Measurements from ENCODE around the gene GNRHR.

The GNRHR gene

GRCh38 chr4:67700116-67700737 is 54.0 kb downstream of the GNRHR start:
- TF ChIP-seq, protein P1, sequence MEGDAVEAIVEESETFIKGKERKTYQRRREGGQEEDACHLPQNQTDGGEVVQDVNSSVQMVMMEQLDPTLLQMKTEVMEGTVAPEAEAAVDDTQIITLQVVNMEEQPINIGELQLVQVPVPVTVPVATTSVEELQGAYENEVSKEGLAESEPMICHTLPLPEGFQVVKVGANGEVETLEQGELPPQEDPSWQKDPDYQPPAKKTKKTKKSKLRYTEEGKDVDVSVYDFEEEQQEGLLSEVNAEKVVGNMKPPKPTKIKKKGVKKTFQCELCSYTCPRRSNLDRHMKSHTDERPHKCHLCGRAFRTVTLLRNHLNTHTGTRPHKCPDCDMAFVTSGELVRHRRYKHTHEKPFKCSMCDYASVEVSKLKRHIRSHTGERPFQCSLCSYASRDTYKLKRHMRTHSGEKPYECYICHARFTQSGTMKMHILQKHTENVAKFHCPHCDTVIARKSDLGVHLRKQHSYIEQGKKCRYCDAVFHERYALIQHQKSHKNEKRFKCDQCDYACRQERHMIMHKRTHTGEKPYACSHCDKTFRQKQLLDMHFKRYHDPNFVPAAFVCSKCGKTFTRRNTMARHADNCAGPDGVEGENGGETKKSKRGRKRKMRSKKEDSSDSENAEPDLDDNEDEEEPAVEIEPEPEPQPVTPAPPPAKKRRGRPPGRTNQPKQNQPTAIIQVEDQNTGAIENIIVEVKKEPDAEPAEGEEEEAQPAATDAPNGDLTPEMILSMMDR (conservative IDR thresholded peaks at IDR 0.05; ENCODE audit: low read length), result no peak
- H3K4me3 ChIP-seq (ENCODE audit: low read length), result peak overlapping the region; percentile 82
- DNase-seq (ENCODE audit: low read depth), result peak; percentile 24

GRCh38 chr4:67699603-67700002 is 54.6 kb downstream of the GNRHR start:
- TF ChIP-seq, protein P1 (conservative IDR thresholded peaks at IDR 0.05; ENCODE audit: low read length), result no peak
- DNase-seq (ENCODE audit: low read depth), result no peak
- H3K4me3 ChIP-seq (ENCODE audit: low read length), result peak overlapping the region; percentile 82

DNA sequence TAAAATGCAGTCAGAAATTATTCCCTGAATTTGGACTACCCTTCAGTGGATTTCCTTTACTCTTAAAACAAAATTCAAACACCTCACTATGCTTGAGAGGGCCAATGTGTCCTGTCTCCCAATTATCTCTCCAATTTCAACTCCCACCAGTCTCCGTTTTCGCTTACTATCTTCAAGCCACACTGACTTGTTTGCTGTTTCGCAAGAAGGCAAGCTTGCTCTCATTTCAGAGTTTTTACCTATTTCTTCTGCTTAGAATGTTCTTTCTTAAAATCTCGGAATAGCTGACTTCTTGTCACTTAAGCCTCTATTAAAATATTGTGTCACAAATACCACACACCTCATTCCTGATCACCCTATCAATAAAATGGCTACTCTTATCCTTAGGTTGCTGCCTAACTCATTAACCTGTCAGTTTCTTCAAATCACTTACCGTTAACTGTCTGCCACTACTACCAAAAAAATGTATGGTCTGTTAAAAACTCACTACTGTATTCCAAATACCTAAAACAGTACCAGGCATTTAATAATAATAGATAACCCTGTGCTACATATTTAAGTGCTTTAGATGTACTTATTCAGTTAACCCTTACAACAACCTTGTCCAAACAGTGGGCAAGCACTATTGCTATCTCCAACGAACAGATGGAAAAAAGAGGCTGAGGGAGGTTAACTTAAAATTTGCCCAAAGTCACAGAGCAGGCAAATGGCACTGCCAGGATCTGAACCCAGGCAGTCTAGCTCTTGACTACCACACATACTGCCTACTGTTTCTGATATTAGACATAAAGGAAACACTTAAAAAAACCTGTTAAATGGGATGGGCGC is 56.1 kb downstream of the GNRHR start:
- no peak overlapping the region for H3K4me3 ChIP-seq (ENCODE audit: low read length)
- DNase-seq (ENCODE audit: low read depth), result no peak
- TF ChIP-seq, protein P1 (conservative IDR thresholded peaks at IDR 0.05; ENCODE audit: low read length), result no peak

DNA sequence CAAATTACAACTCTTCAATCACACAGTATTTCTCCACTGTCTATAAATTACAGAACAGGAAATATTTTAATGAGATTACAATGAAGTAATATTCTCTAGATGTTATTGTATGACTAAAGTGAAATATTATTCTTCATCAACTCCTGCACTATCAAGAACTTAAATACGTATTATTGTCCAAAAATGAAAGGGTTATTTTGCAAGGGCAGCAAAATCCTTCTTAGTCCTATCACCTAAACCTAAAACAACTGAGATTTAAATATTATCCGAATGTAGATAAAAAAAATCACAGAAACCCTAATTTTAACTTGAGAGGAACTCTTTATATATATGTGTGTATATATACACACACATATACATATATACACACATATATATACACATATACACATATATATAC is 58.1 kb downstream of the GNRHR start:
- TF ChIP-seq, protein P1 (conservative IDR thresholded peaks at IDR 0.05; ENCODE audit: low read length), result no peak
- no peak for DNase-seq (ENCODE audit: low read depth)
- no peak overlapping the region for H3K4me3 ChIP-seq (ENCODE audit: low read length)

- TF ChIP-seq, protein P1 (conservative IDR thresholded peaks at IDR 0.05; ENCODE audit: low read length), result no peak
- DNase-seq (ENCODE audit: low read depth), result no peak
- H3K4me3 ChIP-seq (ENCODE audit: low read length), result no peak overlapping the region
These were observed 59.5 kb downstream of the GNRHR start for GRCh38 chr4:67694662-67695061.

DNA sequence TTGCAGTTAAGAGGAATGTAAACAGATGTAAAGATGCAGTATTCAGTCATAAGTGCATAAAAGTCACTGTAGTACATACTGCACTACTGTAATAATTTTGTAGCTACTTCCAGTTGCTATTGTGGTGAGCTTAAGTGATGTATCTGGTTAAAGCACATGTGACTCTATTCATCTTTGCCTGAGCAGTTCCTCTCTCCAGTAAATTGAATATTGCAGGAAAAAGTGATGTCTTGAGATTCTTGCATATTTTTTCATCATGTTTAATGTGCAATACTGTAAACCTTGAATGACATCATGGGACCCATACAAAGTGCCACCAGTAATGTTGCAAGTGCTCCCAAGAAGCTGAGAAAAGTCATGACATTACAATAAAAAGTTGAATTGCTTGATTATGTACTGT is 62.9 kb downstream of the GNRHR start:
- DNase-seq (ENCODE audit: low read depth), result no peak
- no peak overlapping the region for H3K4me3 ChIP-seq (ENCODE audit: low read length)
- TF ChIP-seq, protein P1 (conservative IDR thresholded peaks at IDR 0.05; ENCODE audit: low read length), result no peak

All from AG10803 (cell line).